Measurements from ENCODE around the gene PTGFRN.

Gene PTGFRN

GRCh38 chr1:116906812-116907211, 2.9 kb upstream of the PTGFRN start:
- Histone ChIP-seq H3K36me3 (no peaks in the 10 kb centered on the region), H3K9me3 (ENCODE audit: severe bottlenecking) (no peaks in the 10 kb centered on the region), H3K4me3 (ENCODE audit: low read depth, low read length) (no peak overlapping the region), H3K27ac (no peak overlapping the region), H3K27me3 (ENCODE audit: insufficient read depth, low read depth, severe bottlenecking) (peaks cover 8% of the 10 kb centered on the region)
- no peak for DNase-seq
- no peak for TF ChIP-seq CTCF (IDR thresholded peaks at IDR 0.05; ENCODE audit: low read depth, low read length)

- Histone ChIP-seq H3K27ac (no peak overlapping the region), H3K9me3 (ENCODE audit: severe bottlenecking) (no peaks in the 10 kb centered on the region), H3K36me3 (no peaks in the 10 kb centered on the region), H3K4me3 (ENCODE audit: low read depth, low read length) (no peak overlapping the region), H3K27me3 (ENCODE audit: insufficient read depth, low read depth, severe bottlenecking) (peaks cover 8% of the 10 kb centered on the region)
- no peak for TF ChIP-seq CTCF (IDR thresholded peaks at IDR 0.05; ENCODE audit: low read depth, low read length)
- no peak for DNase-seq
Measured at GRCh38 chr1:116907351-116907750, 2.4 kb upstream of the PTGFRN start.

GRCh38 chr1:116908266-116908665, 1.4 kb upstream of the PTGFRN start:
- DNase-seq: no peak
- Histone ChIP-seq H3K9me3 (ENCODE audit: severe bottlenecking) (no peaks in the 10 kb centered on the region), H3K4me3 (ENCODE audit: low read depth, low read length) (no peak overlapping the region), H3K27me3 (ENCODE audit: insufficient read depth, low read depth, severe bottlenecking) (peaks cover 8% of the 10 kb centered on the region), H3K36me3 (no peaks in the 10 kb centered on the region), H3K27ac (no peak overlapping the region)
- no peak for TF ChIP-seq CTCF (IDR thresholded peaks at IDR 0.05; ENCODE audit: low read depth, low read length)

- Histone ChIP-seq H3K36me3 (no peaks in the 10 kb centered on the region), H3K27me3 (ENCODE audit: insufficient read depth, low read depth, severe bottlenecking) (peaks cover 8% of the 10 kb centered on the region), H3K4me3 (ENCODE audit: low read depth, low read length) (peak overlapping the region; percentile 73; the same call in 1 of the 2 replicates), H3K9me3 (ENCODE audit: severe bottlenecking) (no peaks in the 10 kb centered on the region), H3K27ac (no peak overlapping the region)
- no peak for DNase-seq
- no peak for TF ChIP-seq CTCF (IDR thresholded peaks at IDR 0.05; ENCODE audit: low read depth, low read length)
Measured at GRCh38 chr1:116908820-116909511, 750 bp upstream of the PTGFRN start.

GRCh38 chr1:116910379-116911187, 867 bp downstream of the PTGFRN start:
- Histone ChIP-seq H3K9me3 (ENCODE audit: severe bottlenecking) (no peaks in the 10 kb centered on the region), H3K36me3 (no peaks in the 10 kb centered on the region), H3K27me3 (ENCODE audit: insufficient read depth, low read depth, severe bottlenecking) (peaks cover 8% of the 10 kb centered on the region), H3K4me3 (ENCODE audit: low read depth, low read length) (peak overlapping the region; percentile 73), H3K27ac (peak overlapping the region; percentile 31; the same call in 1 of the 2 replicates)
- peak; percentile 21 for DNase-seq
- no peak for TF ChIP-seq CTCF (IDR thresholded peaks at IDR 0.05; ENCODE audit: low read depth, low read length)
